HCT116 (cell line): ENCODE results near the gene ZNF71. TPM values are rescaled to one million over a fixed set of nuclear protein-coding genes. Genes with fewer than 3 reads are reported as not detected.

ENCODE experiments used
- ATAC-seq: fragments of 200-7000 bp; cut with Tn5 transposase; 2 replicates; pipeline ENCODE4 v1.9.1; 2020; ENCODE audit warnings: mild to moderate bottlenecking, moderate library complexity
- BruUV-seq: library from RNA; stranded (reverse); fragments of 400-500 nt; replicated peaks from 2 replicates; lab custom pipeline; 2021; lab: Mats Ljungman, UMichigan
- CTCF ChIA-PET: fragments of 300-600 bp; sonication (Branson Sonifier 250); formaldehyde crosslinking; loops from one replicate; lab custom pipeline; 2021; ENCODE audit warnings: antibody characterized with exemption; lab: Charles Lee
- POLR2A ChIA-PET: fragments of 300-600, 350-600 bp; sonication (Branson Sonifier 250); formaldehyde crosslinking; loops from one replicate; lab custom pipeline; 2021; ENCODE audit warnings: antibody characterized with exemption; lab: Charles Lee
- RAD21 ChIA-PET, 2 experiments: fragments of 300-600 bp; sonication (Branson Sonifier 250); formaldehyde crosslinking; loops; one replicate each; lab custom pipeline; 2023; ENCODE audit warnings: low total read pairs in 2 of 2; ENCODE audit not compliant: uncharacterized antibody in 2 of 2, unreplicated experiment in 2 of 2, low non-redundant PET in 1 of 2; lab: Charles Lee
- DNase-seq: peaks from one replicate; pipeline ENCODE4 v3.0.0-alpha.2; 2010; ENCODE audit warnings: low read depth, low spot score
- H2AFZ ChIP-seq: fragments of 200-600 bp; shearing (Covaris generic), sonication (generic); 2 replicates; pipeline ENCODE4 v1.6.1; 2017; ENCODE audit warnings: low read depth, mixed run types, mixed read lengths, antibody characterized with exemption, low read length; ENCODE audit not compliant: poor library complexity, severe bottlenecking
- H3K27ac ChIP-seq: 2 replicates; pipeline ENCODE4 v1.5.1; 2012; ENCODE audit warnings: low read depth, low read length
- H3K27me3 ChIP-seq: fragments of 200-600 bp; sonication (generic); 2 replicates; pipeline ENCODE4 v1.6.1; 2016; ENCODE audit warnings: mixed run types, low read length, mixed read lengths; ENCODE audit not compliant: insufficient read depth
- H3K36me3 ChIP-seq, 2 experiments: fragments of 200-500 bp in 1 of 2; fragments of 200-600 bp in 1 of 2; sonication (Bioruptor generic) in 1 of 2; sonication (generic) in 1 of 2; 2 replicates each; pipeline versions ENCODE4 v1.5.1 to v1.6.1; 2014 to 2016; ENCODE audit warnings: low read length in 2 of 2, inconsistent platforms in 1 of 2, mixed read lengths in 1 of 2, mixed run types in 1 of 2; ENCODE audit not compliant: insufficient read depth in 2 of 2, control insufficient read depth in 1 of 2
- H3K4me1 ChIP-seq, 2 experiments: fragments of 200-600 bp in 1 of 2; sonication (generic) in 1 of 2; 2 replicates each; pipeline versions ENCODE4 v1.5.1 to v1.6.1; 2012 to 2017; ENCODE audit warnings: low read length in 2 of 2, inconsistent platforms in 1 of 2, mild to moderate bottlenecking in 1 of 2, mixed read lengths in 1 of 2, mixed run types in 1 of 2, moderate library complexity in 1 of 2; ENCODE audit not compliant: insufficient read depth in 2 of 2, control insufficient read depth in 1 of 2
- H3K4me2 ChIP-seq: fragments of 200-600 bp; sonication (generic); 2 replicates; pipeline ENCODE4 v1.6.1; 2017; ENCODE audit warnings: mixed run types, low read length, mixed read lengths
- H3K4me3 ChIP-seq, 2 experiments: fragments of 200-600 bp in 1 of 2; sonication (generic) in 1 of 2; replicated peaks in 1 of 2; 2 replicates each; pipeline ENCODE4 v1.5.1; 2011 to 2016; ENCODE audit warnings: low read length in 2 of 2, control low read depth in 1 of 2, low read depth in 1 of 2, mild to moderate bottlenecking in 1 of 2, mixed read lengths in 1 of 2, mixed run types in 1 of 2
- H3K79me2 ChIP-seq: fragments of 200-600 bp; sonication (generic); 2 replicates; pipeline ENCODE4 v1.6.1; 2017; ENCODE audit warnings: mild to moderate bottlenecking, mixed run types, low read length, moderate library complexity, mixed read lengths; ENCODE audit not compliant: insufficient read depth
- H3K9ac ChIP-seq: fragments of 200-600 bp; sonication (generic); 2 replicates; pipeline ENCODE4 v1.6.1; 2016; ENCODE audit warnings: low read length, mixed read lengths
- H3K9me2 ChIP-seq: fragments of 200-600 bp; sonication (generic), shearing (Covaris generic); 2 replicates; pipeline ENCODE4 v1.6.1; 2017; ENCODE audit warnings: mixed run types, mild to moderate bottlenecking, moderate library complexity; ENCODE audit not compliant: insufficient read depth
- H3K9me3 ChIP-seq, 2 experiments: fragments of 200-500 bp in 1 of 2; fragments of 200-600 bp in 1 of 2; sonication (Bioruptor generic) in 1 of 2; sonication (generic) in 1 of 2; 2 replicates each; pipeline ENCODE4 v1.6.1; 2014 to 2017; ENCODE audit warnings: low read length in 2 of 2, mixed read lengths in 2 of 2, inconsistent platforms in 1 of 2, low read depth in 1 of 2, mild to moderate bottlenecking in 1 of 2, mixed run types in 1 of 2, moderate library complexity in 1 of 2; ENCODE audit not compliant: control insufficient read depth in 1 of 2, insufficient read depth in 1 of 2
- H4K20me1 ChIP-seq: fragments of 200-600 bp; sonication (generic), shearing (Covaris generic); 2 replicates; pipeline ENCODE4 v1.6.1; 2017; ENCODE audit warnings: mixed run types, mild to moderate bottlenecking, moderate library complexity; ENCODE audit not compliant: insufficient read depth
- CEBPB ChIP-seq: IDR thresholded peaks from 2 replicates; pipeline ENCODE4 v1.6.1; 2012; ENCODE audit warnings: low read depth
- EGR1 ChIP-seq: IDR thresholded peaks from 2 replicates; pipeline ENCODE4 v1.6.1; 2012; ENCODE audit warnings: low read depth
- ELF1 ChIP-seq: IDR thresholded peaks from 2 replicates; pipeline ENCODE4 v1.6.1; 2012; ENCODE audit warnings: low read depth, borderline replicate concordance
- FOSL1 ChIP-seq: IDR thresholded peaks from 2 replicates; pipeline ENCODE4 v1.6.1; 2012; ENCODE audit warnings: low read depth
- JUND ChIP-seq: IDR thresholded peaks from 2 replicates; pipeline ENCODE4 v1.6.1; 2012
- POLR2A ChIP-seq: IDR thresholded peaks from 2 replicates; pipeline ENCODE4 v1.7.0; 2011; ENCODE audit warnings: borderline replicate concordance; ENCODE audit not compliant: insufficient read depth, insufficient read length; ENCODE audit errors: extremely low read depth
- RAD21 ChIP-seq: IDR thresholded peaks from 2 replicates; pipeline ENCODE4 v1.6.1; 2012; ENCODE audit warnings: low read depth, mild to moderate bottlenecking
- REST ChIP-seq: IDR thresholded peaks from 2 replicates; pipeline ENCODE4 v1.6.1; 2012; ENCODE audit warnings: low read depth
- SIN3A ChIP-seq: IDR thresholded peaks from 2 replicates; pipeline ENCODE4 v1.6.1; 2012; ENCODE audit warnings: low read depth
- SP1 ChIP-seq: IDR thresholded peaks from 2 replicates; pipeline ENCODE4 v1.6.1; 2012; ENCODE audit warnings: low read depth
- YY1 ChIP-seq: IDR thresholded peaks from 2 replicates; pipeline ENCODE4 v1.6.1; 2011; ENCODE audit warnings: low read length, low read depth, moderate library complexity, mild to moderate bottlenecking; ENCODE audit not compliant: insufficient replicate concordance; ENCODE audit errors: extremely low read depth
- ZBTB33 ChIP-seq: IDR thresholded peaks from 2 replicates; pipeline ENCODE4 v1.6.1; 2011; ENCODE audit warnings: mild to moderate bottlenecking, low read length, moderate library complexity; ENCODE audit not compliant: insufficient replicate concordance; ENCODE audit errors: extremely low read depth
- ZFX ChIP-seq: fragments of 450-650 bp; IDR thresholded peaks from 2 replicates; pipeline ENCODE4 v1.6.1; 2017
- ZNF274 ChIP-seq: fragments of 200-500 bp; sonication (Bioruptor generic); IDR thresholded peaks from 2 replicates; pipeline ENCODE4 v1.6.1; 2014; ENCODE audit warnings: mild to moderate bottlenecking, low read depth, low read length, inconsistent platforms
- intact Hi-C: fragments of 100-400 bp; cut with micrococcal nuclease; formaldehyde crosslinking; loops from 2 replicates; pipeline ENCODE4 v1.10.0; 2022
- total RNA-seq: library from RNA; stranded (reverse); gene quantifications from one replicate; pipeline ENCODE4 v1.2.1, GENCODE V29; 2021; ENCODE audit not compliant: unreplicated experiment
- TF ChIP-seq, protein P1 (sequence below): IDR thresholded peaks from 2 replicates; pipeline ENCODE4 v1.6.1; 2012
- TF ChIP-seq, protein P2 (sequence below): IDR thresholded peaks from 2 replicates; pipeline ENCODE4 v1.6.1; 2012
- TF ChIP-seq, protein P3 (sequence below), 3 experiments: fragments of 200-600 bp in 1 of 3; sonication (generic) in 1 of 3; IDR thresholded peaks in 2 of 3; conservative IDR thresholded peaks in 1 of 3; 2 replicates each; pipeline ENCODE4 v1.5.1; 2012 to 2017; ENCODE audit warnings: low read depth in 2 of 3, low read length in 2 of 3, antibody characterized with exemption in 1 of 3, borderline replicate concordance in 1 of 3, control low read depth in 1 of 3, mild to moderate bottlenecking in 1 of 3, mixed read lengths in 1 of 3, mixed run types in 1 of 3, moderate library complexity in 1 of 3; ENCODE audit not compliant: insufficient read depth in 1 of 3

Gene ZNF71
- total RNA-seq, 1 experiment from 2014 or later = not detected

GRCh38 chr19:56642711-56643459 lies 47.8 kb downstream of the ZNF71 start, which contains the start of gene SMIM17:
TSS of gene SMIM17 (plus strand) at chr19:56643159. CDS start at chr19:56645668, 2,509 bp downstream.
- Histone ChIP-seq H3K79me2 (no peaks in the 10 kb centered on the region), H3K27ac (no peak within 1 kb of the TSS), H3K4me2 (no peak within 1 kb of the TSS), H3K4me1 (no peaks in the 10 kb centered on the region), H2AFZ (no peak within 1 kb of the TSS), H3K9me3 (peaks cover 8 to 29% of the 10 kb centered on the region in 2 experiments; a peak in 2 of 4 replicates), H4K20me1 (no peaks in the 10 kb centered on the region), H3K27me3 (no peaks in the 10 kb centered on the region), H3K9me2 (no peaks in the 10 kb centered on the region), H3K9ac (no peak within 1 kb of the TSS), H3K4me3 (no peak within 1 kb of the TSS), H3K36me3 (no peaks in the 10 kb centered on the region)
- DNase-seq (no peak), ATAC-seq (no peak)
- ChIA-PET RAD21 (no interaction called here), CTCF (no interaction called here), POLR2A (no interaction called here)
- no peak for TF ChIP-seq CEBPB
- no peak for TF ChIP-seq ELF1
- TF ChIP-seq FOSL1 = no peak
- TF ChIP-seq SIN3A = no peak
- TF ChIP-seq, protein P1, sequence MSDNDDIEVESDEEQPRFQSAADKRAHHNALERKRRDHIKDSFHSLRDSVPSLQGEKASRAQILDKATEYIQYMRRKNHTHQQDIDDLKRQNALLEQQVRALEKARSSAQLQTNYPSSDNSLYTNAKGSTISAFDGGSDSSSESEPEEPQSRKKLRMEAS = no peak
- no peak for TF ChIP-seq SP1
- TF ChIP-seq, protein P2, sequence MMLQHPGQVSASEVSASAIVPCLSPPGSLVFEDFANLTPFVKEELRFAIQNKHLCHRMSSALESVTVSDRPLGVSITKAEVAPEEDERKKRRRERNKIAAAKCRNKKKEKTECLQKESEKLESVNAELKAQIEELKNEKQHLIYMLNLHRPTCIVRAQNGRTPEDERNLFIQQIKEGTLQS = no peak
- no peak for TF ChIP-seq ZNF274
- no peak for TF ChIP-seq RAD21
- no peak for TF ChIP-seq POLR2A
- TF ChIP-seq, protein P3, sequence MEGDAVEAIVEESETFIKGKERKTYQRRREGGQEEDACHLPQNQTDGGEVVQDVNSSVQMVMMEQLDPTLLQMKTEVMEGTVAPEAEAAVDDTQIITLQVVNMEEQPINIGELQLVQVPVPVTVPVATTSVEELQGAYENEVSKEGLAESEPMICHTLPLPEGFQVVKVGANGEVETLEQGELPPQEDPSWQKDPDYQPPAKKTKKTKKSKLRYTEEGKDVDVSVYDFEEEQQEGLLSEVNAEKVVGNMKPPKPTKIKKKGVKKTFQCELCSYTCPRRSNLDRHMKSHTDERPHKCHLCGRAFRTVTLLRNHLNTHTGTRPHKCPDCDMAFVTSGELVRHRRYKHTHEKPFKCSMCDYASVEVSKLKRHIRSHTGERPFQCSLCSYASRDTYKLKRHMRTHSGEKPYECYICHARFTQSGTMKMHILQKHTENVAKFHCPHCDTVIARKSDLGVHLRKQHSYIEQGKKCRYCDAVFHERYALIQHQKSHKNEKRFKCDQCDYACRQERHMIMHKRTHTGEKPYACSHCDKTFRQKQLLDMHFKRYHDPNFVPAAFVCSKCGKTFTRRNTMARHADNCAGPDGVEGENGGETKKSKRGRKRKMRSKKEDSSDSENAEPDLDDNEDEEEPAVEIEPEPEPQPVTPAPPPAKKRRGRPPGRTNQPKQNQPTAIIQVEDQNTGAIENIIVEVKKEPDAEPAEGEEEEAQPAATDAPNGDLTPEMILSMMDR (IDR thresholded peaks at IDR 0.05 in 2 of 3, conservative IDR thresholded peaks at IDR 0.05 in 1 of 3; ENCODE audit: borderline replicate concordance in 1 of 3, insufficient read depth in 1 of 3, low read depth in 2 of 3, low read length in 2 of 3) = no peak
- TF ChIP-seq REST = no peak
- no peak for TF ChIP-seq YY1
- no peak for TF ChIP-seq ZBTB33
- TF ChIP-seq EGR1 = no peak
- TF ChIP-seq ZFX = no peak
- TF ChIP-seq JUND = no peak
- no TSS peak for BruUV-seq
- intact Hi-C loops = no loop called here
